ENCODE results near the gene RCN1. TPM values are rescaled to one million over a fixed set of nuclear protein-coding genes. Genes with fewer than 3 reads are reported as not detected.

RCN1 gene
- total RNA-seq, 2 experiments from 2014 or later: 26.2 to 27.7 TPM

- Mint-ChIP-seq H3K27me3 (peaks cover 6% of the 10 kb centered on the region), H3K4me3 (no peak overlapping the region), H3K36me3 (ENCODE audit: low read depth) (no peaks in the 10 kb centered on the region), H3K27ac (no peak overlapping the region), H3K9me3 (no peaks in the 10 kb centered on the region), H3K4me1 (ENCODE audit: low read depth) (no peaks in the 10 kb centered on the region)
- DNase-seq (no peak), ATAC-seq (no peak)
- POLR2A ChIA-PET: no interaction called here
- CTCF ChIA-PET: interaction anchor here (1.4 kb wide), 1 partner anchor 101 kb away, joined by 10 read pairs; no protein-coding TSS in a partner anchor
- intact Hi-C loops (cut with micrococcal nuclease): no loop called here
- no peak for TF ChIP-seq CTCF (IDR thresholded peaks at IDR 0.05)
Measured at GRCh38 chr11:32154275-32154674, 63.4 kb downstream of the RCN1 start.

Data from activated CD8-positive, alpha-beta T cell treated with anti-CD3 and anti-CD28 coated beads for 36 hours (primary cell).